ENCODE measurements around the gene CCDC177.

CCDC177 gene

GRCh38 chr14:69561893-69562292 is 12.8 kb downstream of the CCDC177 start:
- no peak overlapping the region for H3K27ac ChIP-seq
- TF ChIP-seq, protein P1, sequence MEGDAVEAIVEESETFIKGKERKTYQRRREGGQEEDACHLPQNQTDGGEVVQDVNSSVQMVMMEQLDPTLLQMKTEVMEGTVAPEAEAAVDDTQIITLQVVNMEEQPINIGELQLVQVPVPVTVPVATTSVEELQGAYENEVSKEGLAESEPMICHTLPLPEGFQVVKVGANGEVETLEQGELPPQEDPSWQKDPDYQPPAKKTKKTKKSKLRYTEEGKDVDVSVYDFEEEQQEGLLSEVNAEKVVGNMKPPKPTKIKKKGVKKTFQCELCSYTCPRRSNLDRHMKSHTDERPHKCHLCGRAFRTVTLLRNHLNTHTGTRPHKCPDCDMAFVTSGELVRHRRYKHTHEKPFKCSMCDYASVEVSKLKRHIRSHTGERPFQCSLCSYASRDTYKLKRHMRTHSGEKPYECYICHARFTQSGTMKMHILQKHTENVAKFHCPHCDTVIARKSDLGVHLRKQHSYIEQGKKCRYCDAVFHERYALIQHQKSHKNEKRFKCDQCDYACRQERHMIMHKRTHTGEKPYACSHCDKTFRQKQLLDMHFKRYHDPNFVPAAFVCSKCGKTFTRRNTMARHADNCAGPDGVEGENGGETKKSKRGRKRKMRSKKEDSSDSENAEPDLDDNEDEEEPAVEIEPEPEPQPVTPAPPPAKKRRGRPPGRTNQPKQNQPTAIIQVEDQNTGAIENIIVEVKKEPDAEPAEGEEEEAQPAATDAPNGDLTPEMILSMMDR (conservative IDR thresholded peaks at IDR 0.05): no peak

GRCh38 chr14:69560826-69561225 is 13.8 kb downstream of the CCDC177 start:
- no peak overlapping the region for H3K27ac ChIP-seq
- TF ChIP-seq, protein P1 (conservative IDR thresholded peaks at IDR 0.05): no peak

- TF ChIP-seq, protein P1 (conservative IDR thresholded peaks at IDR 0.05): no peak
- no peak overlapping the region for H3K27ac ChIP-seq
These were observed 15.1 kb downstream of the CCDC177 start for GRCh38 chr14:69559581-69560011.

GRCh38 chr14:69558774-69559173 is 15.9 kb downstream of the CCDC177 start:
- TF ChIP-seq, protein P1 (conservative IDR thresholded peaks at IDR 0.05): no peak
- H3K27ac ChIP-seq: no peak overlapping the region

DNA sequence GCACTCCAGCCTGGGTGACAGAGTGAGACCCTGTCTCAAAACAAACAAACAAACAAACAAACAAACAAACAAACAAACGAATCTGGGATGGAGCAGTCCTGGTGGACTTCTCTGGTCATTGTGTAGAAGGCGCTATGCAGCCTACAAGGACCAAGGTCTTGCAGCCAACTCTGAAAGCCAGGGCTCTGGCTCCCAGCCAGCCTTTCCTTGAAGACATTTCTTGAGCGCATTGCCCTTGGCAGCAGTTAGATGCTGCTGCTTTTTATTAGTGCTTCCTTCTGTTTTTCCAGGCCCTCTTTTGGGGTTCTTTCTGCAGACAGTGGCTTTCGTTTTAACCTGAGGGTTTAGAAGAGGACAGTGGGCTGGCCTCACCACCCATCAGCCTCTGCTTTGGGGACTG is 20.2 kb downstream of the CCDC177 start:
- TF ChIP-seq, protein P1 (conservative IDR thresholded peaks at IDR 0.05): no peak
- H3K27ac ChIP-seq: no peak overlapping the region

GRCh38 chr14:69553252-69553651 is 21.4 kb downstream of the CCDC177 start:
- TF ChIP-seq, protein P1 (conservative IDR thresholded peaks at IDR 0.05): no peak

DNA sequence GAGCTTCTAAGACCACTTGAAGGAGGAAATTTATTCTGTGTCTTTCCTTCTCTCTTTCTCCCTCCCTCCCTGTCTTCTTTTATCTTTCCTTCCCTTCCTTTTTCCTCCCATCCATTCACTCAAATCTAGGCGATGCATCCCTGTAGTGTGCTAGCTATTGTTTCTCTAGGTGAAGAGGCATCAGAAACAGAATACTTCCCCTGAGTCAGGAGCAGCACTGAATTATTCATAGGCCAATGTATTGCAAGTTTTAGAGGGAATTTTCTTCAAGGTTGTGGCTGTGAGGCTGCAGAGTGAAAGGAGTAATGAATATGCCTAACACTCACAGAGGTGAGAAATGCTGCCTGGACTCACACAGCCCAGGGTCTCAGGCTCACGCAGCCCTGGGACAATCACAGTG is 23.2 kb downstream of the CCDC177 start:
- H3K27ac ChIP-seq: no peak overlapping the region
- TF ChIP-seq, protein P1 (conservative IDR thresholded peaks at IDR 0.05): no peak

More at GRCh38 chr14:69553252-69553651, 21.4 kb downstream of the CCDC177 start:
- H3K27ac ChIP-seq: no peak overlapping the region

Measured in VCaP (cell line).